ENCODE data around the gene PRRC2C. TPM values are rescaled to one million over a fixed set of nuclear protein-coding genes. Genes with fewer than 3 reads are reported as not detected.
"Not testable (repeated sequence)": the region's sequence is repeated elsewhere in the genome, so short reads cannot be mapped to it uniquely, and the experiment has no call there.

Gene PRRC2C
- polyA plus RNA-seq, 1 of the 3 experiments (the other 2 are of a cell fraction): 39.9 TPM

GRCh38 chr1:171550050-171550449 lies 64.7 kb downstream of the PRRC2C start:
- WGBS (ENCODE audit: low lambda C conversion rate): 92% methylated on average over 3 of the region's 3 CpGs

DNA sequence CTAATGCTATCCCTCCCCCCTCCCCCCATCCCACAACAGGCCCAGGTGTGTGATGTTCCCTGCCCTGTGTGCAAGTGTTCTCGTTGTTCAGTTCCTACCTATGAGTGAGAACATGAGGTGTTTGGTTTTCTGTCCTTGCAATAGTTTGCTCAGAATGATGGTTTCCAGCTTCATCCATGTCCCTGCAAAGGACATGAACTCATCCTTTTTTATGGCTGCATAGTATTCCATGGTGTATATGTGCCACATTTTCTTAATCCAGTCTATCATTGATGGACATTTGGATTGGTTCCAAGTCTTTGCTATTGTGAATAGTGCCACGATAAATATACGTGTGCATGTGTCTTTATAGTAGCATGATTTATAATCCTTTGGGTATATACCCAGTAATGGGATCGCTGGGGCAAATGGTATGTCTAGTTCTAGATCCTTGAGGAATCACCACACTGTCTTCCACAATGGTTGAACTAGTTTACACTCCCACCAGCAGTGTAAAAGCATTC lies 65.3 kb downstream of the PRRC2C start:
- H3K27me3 ChIP-seq (ENCODE audit: insufficient read depth): not testable (repeated sequence)

More at GRCh38 chr1:171550050-171550449, 64.7 kb downstream of the PRRC2C start:
- TF ChIP-seq GATA2 (CRISPR knock-in tag; IDR thresholded peaks at IDR 0.05) (no peak), REST (IDR thresholded peaks at IDR 0.05; ENCODE audit: low read depth, low read length) (no peak), FOSL2 (IDR thresholded peaks at IDR 0.05; ENCODE audit: borderline replicate concordance, low read depth) (no peak)
- peaks cover 85% of the 10 kb centered on the region for H3K79me2 ChIP-seq (ENCODE audit: insufficient read depth)
- peaks cover 4% of the 10 kb centered on the region; the same call in 1 of the 2 replicates for H4K20me1 ChIP-seq (ENCODE audit: insufficient read depth)
- no peaks in the 10 kb centered on the region for H3K9me2 ChIP-seq
- H3K4me1 ChIP-seq (ENCODE audit: control insufficient read depth in 1 of 2, insufficient read depth in 2 of 2, low read depth in 1 of 2, low read length in 1 of 2): no peaks in the 10 kb centered on the region
- H3K27ac ChIP-seq (ENCODE audit: low read depth in 2 of 2, low read length in 1 of 2): no peak overlapping the region
- H3F3A ChIP-seq (replicated peaks; ENCODE audit: insufficient read depth): peaks cover 11% of the 10 kb centered on the region
- no peak overlapping the region for H3K4me3 ChIP-seq (ENCODE audit: low read depth in 2 of 2, low read length in 1 of 2)
- POLR2A ChIA-PET: no interaction called here
- no peak overlapping the region for H2AFZ ChIP-seq (ENCODE audit: low read depth)
- H3K27me3 ChIP-seq (ENCODE audit: insufficient read depth): no peaks in the 10 kb centered on the region
- H3K9me3 ChIP-seq: no peaks in the 10 kb centered on the region
- DNase-seq: no peak
- H3K9ac ChIP-seq: no peak overlapping the region
- peaks cover 31 to 77% of the 10 kb centered on the region in 2 experiments for H3K36me3 ChIP-seq (replicated peaks in 1 of 2; ENCODE audit: control insufficient read depth in 1 of 2, insufficient read depth in 2 of 2, low read length in 1 of 2)
- no peak overlapping the region for H3K4me2 ChIP-seq
- CTCF ChIA-PET: no interaction called here

GRCh38 chr1:171553960-171554359 lies 68.6 kb downstream of the PRRC2C start:
- Histone ChIP-seq H3K79me2 (ENCODE audit: insufficient read depth) (peaks cover 76% of the 10 kb centered on the region), H3K36me3 (replicated peaks in 1 of 2; ENCODE audit: control insufficient read depth in 1 of 2, insufficient read depth in 2 of 2, low read length in 1 of 2) (peaks cover 42 to 80% of the 10 kb centered on the region in 2 experiments)
- H2AFZ ChIP-seq (ENCODE audit: low read depth); H3K27me3 ChIP-seq (ENCODE audit: insufficient read depth); H3K9me2 ChIP-seq; H3K4me3 ChIP-seq (ENCODE audit: low read depth in 2 of 2, low read length in 1 of 2); CTCF ChIA-PET; H3K4me1 ChIP-seq (ENCODE audit: control insufficient read depth in 1 of 2, insufficient read depth in 2 of 2, low read depth in 1 of 2, low read length in 1 of 2); H3K4me2 ChIP-seq; H4K20me1 ChIP-seq (ENCODE audit: insufficient read depth); H3F3A ChIP-seq (replicated peaks; ENCODE audit: insufficient read depth); H3K27ac ChIP-seq (ENCODE audit: low read depth in 2 of 2, low read length in 1 of 2); DNase-seq; H3K9ac ChIP-seq; H3K9me3 ChIP-seq; POLR2A ChIA-PET: not testable (repeated sequence)
- whole genome bisulfite sequencing (ENCODE audit: low lambda C conversion rate): 92% methylated on average over 1 of the region's 1 CpG

More for the DNA sequence above, 65.3 kb downstream of the PRRC2C start:
- WGBS (ENCODE audit: low lambda C conversion rate): 99% methylated on average over 4 of the region's 4 CpGs
- H3K4me3 ChIP-seq (ENCODE audit: low read depth in 2 of 2, low read length in 1 of 2); POLR2A ChIA-PET; H3K9me3 ChIP-seq; H3F3A ChIP-seq (replicated peaks; ENCODE audit: insufficient read depth); H3K27ac ChIP-seq (ENCODE audit: low read depth in 2 of 2, low read length in 1 of 2); H3K9me2 ChIP-seq; H3K4me1 ChIP-seq (ENCODE audit: control insufficient read depth in 1 of 2, insufficient read depth in 2 of 2, low read depth in 1 of 2, low read length in 1 of 2); H2AFZ ChIP-seq (ENCODE audit: low read depth); CTCF ChIA-PET; DNase-seq; H4K20me1 ChIP-seq (ENCODE audit: insufficient read depth); H3K9ac ChIP-seq; H3K4me2 ChIP-seq: not testable (repeated sequence)
- Histone ChIP-seq H3K79me2 (ENCODE audit: insufficient read depth) (peaks cover 86% of the 10 kb centered on the region), H3K36me3 (replicated peaks in 1 of 2; ENCODE audit: control insufficient read depth in 1 of 2, insufficient read depth in 2 of 2, low read length in 1 of 2) (peaks cover 26 to 78% of the 10 kb centered on the region in 2 experiments)

Measured in SK-N-SH (cell line).